Measurements from ENCODE around the gene SHC2.

The SHC2 gene

DNA sequence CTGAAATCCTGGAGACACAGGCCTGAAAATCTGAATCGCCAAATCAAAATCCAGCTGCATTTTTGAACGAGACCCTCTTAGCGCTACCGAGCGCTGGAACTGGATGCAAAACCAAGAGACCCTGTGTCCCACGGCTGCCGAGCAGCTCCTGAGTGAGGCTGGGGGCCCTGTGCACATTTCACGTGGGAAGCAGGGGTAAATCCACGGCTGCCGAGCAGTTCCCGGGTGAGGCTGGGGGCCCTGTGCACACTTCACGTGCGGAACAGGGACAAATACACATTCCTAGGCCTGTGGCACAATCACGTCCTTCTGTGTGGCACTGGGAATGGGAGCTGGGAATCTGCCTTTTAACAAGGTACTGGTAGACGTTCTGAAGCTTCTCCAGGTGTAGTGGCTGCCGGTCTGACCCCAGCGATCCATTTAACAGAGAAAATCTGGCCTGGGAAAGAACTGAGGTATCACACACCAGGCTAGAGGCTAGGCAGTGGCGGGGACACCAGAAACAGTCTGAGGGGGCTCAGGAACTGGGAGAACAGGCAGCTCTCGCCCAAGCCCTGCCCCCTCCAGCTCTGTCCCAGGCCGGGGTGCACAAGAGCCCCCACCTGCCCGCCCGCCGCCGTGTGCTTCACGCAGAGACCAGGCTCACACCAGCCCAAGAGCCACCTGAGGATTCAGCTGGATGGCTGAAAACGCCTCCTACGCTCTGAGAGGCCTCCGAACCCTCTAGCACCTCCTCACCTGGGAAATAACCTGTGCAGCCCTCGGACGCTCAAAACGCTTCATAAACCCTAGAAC, 40.9 kb downstream of the SHC2 start:
- DNase-seq (ENCODE audit: low read depth in 2 of 2): no peak
- TF ChIP-seq, protein P1, sequence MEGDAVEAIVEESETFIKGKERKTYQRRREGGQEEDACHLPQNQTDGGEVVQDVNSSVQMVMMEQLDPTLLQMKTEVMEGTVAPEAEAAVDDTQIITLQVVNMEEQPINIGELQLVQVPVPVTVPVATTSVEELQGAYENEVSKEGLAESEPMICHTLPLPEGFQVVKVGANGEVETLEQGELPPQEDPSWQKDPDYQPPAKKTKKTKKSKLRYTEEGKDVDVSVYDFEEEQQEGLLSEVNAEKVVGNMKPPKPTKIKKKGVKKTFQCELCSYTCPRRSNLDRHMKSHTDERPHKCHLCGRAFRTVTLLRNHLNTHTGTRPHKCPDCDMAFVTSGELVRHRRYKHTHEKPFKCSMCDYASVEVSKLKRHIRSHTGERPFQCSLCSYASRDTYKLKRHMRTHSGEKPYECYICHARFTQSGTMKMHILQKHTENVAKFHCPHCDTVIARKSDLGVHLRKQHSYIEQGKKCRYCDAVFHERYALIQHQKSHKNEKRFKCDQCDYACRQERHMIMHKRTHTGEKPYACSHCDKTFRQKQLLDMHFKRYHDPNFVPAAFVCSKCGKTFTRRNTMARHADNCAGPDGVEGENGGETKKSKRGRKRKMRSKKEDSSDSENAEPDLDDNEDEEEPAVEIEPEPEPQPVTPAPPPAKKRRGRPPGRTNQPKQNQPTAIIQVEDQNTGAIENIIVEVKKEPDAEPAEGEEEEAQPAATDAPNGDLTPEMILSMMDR (IDR thresholded peaks at IDR 0.05; ENCODE audit: low read depth, low read length): no peak
- H3K4me3 ChIP-seq (replicated peaks in 1 of 2; ENCODE audit: low read depth in 2 of 2, low read length in 2 of 2): no peak overlapping the region

DNA sequence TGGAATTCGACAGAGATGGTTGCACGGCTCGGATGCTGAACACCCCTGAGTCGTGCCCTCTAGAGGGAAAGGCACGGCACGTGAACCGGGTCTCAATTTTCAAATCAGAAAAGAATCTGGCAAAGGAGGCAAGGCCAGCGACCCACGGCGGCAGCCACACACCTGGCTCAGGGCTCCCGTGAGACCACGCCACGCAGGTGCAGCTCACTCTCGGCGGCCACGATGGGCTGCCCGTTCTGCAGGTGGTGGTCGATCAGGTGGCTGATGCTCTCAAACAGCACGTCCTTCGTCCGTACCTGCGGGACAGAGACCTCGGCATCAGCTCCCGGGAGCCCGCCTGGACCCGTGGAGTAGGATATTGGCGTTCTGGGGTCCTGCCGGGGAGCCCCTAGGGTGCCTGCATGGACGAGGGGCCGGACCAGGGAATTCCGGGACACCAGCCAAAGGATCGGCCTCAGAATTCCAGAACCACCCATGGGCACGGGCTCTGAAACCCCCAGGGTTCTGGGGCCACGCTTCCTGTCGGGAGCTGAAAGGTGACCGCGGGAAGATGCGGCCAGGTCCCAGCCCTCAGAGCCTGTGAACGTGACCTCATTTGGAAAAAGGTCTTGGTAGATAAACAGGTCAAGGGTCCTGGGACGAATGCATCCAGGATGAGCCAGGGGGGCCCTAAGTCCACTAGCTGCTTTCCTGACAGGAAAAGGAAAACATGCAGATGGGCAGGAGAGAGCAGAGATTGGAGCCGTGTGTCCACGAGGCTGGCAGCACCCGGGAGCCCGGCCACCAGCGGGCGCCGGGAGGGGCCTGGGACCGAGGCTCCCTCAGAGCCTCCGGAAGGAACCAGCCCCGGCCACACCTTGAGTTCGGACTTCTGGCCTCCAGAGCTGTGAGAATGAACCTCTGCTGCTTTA, 41.8 kb downstream of the SHC2 start:
- no peak overlapping the region for H3K4me3 ChIP-seq (replicated peaks in 1 of 2; ENCODE audit: low read depth in 2 of 2, low read length in 2 of 2)
- no peak for DNase-seq (ENCODE audit: low read depth in 2 of 2)
- TF ChIP-seq, protein P1 (IDR thresholded peaks at IDR 0.05; ENCODE audit: low read depth, low read length): no peak

DNA sequence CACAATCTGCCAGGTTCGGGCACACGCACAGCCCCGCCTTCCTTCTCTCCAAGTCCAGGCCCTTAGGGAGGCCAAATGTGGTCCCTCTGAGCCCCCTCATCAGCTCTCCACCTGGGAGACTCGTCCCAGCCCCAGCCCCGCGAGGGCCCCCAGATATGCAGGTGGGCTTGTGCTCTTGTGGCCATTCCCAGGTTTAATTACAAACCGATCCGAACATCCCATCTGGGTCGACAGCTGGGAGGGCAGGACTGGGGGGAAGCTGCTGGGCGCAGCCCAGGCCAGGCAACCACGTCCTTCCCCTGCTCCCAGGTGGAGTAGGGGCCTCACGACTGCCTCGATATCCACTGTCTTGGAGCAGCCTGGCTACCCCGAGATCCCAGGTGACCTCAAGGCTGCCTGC, 44.4 kb downstream of the SHC2 start:
- DNase-seq (ENCODE audit: low read depth in 2 of 2): no peak
- H3K4me3 ChIP-seq (replicated peaks in 1 of 2; ENCODE audit: low read depth in 2 of 2, low read length in 2 of 2): no peak overlapping the region
- TF ChIP-seq, protein P1 (IDR thresholded peaks at IDR 0.05; ENCODE audit: low read depth, low read length): no peak

DNA sequence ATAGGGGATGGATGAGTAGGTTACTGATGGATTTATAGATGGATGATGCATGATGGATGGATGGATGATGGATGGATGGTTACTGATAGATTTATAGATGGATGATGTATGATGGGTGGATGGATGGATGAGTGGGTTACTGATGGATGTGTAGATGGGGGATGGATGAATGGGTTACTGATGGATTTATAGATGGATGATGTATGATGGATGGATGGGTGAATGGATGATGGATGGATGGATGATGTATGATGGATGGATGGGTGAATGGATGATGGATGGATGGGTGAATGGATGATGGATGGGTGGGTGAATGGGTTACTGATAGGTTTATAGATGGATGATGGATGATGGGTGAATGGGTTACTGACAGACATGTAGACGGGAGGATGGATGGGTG, 45.5 kb downstream of the SHC2 start:
- TF ChIP-seq, protein P1 (IDR thresholded peaks at IDR 0.05; ENCODE audit: low read depth, low read length): no peak
- no peak for DNase-seq (ENCODE audit: low read depth in 2 of 2)
- no peak overlapping the region for H3K4me3 ChIP-seq (replicated peaks in 1 of 2; ENCODE audit: low read depth in 2 of 2, low read length in 2 of 2)

DNA sequence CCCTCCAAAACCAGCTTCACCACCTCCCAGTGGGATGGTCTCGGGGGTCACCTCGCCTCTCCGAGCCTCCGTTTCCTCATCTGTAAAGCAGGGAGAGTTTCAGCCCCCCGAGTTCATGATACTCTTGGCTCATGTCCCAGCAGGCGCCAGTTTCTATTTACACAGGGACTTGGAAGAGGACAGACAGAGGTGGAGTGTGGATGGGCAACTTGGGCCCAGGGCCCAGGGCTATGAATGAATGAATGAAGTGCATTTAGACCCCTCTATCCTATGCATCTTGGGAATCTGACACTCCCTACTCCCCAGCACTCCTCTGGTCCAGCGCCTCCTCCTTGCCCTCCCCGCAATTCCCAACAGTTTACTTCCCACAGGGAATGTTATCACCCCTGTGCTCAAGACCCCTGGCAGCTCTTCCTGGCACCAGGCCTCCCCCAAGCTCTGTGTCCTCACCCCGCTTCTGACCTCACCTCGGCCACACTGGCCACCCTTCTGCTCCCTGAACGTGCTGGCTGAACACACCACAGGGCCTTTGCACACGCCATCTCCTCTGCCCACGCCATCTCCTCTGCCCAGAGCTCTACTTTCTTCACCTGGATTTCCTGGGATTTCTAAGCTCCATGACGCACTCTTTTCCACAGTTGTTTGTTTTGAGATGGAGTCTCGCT, 46.9 kb downstream of the SHC2 start:
- DNase-seq (ENCODE audit: low read depth in 2 of 2): no peak
- no peak overlapping the region for H3K4me3 ChIP-seq (replicated peaks in 1 of 2; ENCODE audit: low read depth in 2 of 2, low read length in 2 of 2)
- TF ChIP-seq, protein P1 (IDR thresholded peaks at IDR 0.05; ENCODE audit: low read depth, low read length): no peak

All from cardiac fibroblast (primary cell).